ENCODE results near the gene RAD18. TPM values are rescaled to one million over a fixed set of nuclear protein-coding genes. Genes with fewer than 3 reads are reported as not detected.
A peak's percentile ranks its signal among the peaks of the same experiment; 100 is the strongest.

Gene RAD18
- total RNA-seq, 1 donor from 2014 or later: 7.7 TPM

GRCh38 chr3:8966150-8966819 lies 3.0 kb upstream of the RAD18 start:
- DNase-seq (ENCODE audit: low read depth): no peak

DNA sequence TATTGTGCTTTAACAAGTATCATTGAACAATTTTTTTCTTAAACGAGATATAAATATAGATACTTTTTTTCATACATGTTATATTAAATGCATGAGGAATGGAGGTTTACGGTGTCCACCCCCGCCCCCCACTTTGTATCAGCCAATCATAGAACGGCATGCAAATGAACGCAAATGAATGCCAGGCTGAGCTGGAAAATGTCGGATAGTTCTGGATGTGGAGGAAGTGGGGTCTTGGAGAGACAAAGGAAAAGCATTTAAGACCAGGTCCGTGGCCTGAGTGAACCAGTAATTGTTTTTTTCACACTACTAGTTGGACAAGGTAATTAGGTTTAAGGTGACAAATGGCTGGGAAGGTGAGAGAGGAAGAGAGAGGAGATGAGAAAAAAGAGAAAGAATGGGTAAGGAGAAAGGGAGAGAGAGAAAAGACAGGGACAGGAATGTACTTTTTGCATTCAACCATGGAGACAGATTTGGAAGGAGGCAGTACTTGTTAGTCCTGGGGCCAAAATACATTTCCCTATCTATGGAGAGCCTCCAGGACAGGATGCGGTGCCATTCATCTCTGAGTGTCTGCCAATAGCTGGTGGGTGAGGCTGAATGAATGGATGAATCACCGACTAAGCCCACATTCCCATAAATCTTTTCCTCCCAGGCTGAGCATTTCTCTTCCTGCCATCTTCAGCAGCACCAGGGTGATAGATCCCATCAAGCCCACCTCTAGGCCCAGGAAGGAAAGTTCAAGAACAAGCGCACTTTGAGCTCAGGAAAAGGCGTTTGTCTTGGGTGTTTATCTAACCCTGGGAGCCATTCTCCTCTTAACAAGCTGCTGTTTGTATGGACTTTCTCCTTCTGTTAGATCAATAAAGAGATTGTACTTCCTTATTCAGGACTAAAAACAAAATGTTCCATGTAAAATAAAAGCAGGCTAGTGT lies 1.4 kb upstream of the RAD18 start:
- DNase-seq (ENCODE audit: low read depth): peak; percentile 79

DNA sequence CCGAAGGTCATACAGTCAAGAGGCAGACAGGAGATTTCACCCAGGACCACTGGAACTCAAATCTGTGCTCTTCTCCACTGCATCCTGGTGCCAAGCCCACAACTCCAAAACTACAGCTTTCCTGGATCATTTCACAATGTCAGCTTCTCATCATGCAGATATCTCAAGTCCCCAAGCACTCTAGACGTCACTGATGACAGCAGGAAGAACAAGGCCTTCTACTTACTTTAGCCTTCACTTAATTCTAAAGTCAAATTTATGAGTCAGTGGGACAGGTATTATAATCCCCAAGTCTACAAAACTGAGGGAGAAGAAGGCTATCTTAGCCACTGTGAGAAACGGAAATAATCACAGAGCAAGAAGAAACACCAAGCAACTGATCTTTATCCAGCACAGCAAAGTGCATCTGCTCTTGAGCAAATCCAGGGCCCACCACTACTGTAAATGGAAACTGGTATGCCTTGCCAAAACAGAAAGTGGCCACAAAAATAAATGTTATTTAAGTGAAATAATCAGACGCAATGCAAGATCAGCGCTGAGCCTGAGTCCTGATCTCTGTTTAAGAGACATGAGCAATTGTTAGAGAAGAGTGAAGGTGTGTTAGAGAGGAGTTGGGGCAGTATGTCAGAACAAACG lies 928 bp downstream of the RAD18 start:
- DNase-seq (ENCODE audit: low read depth): no peak

DNA sequence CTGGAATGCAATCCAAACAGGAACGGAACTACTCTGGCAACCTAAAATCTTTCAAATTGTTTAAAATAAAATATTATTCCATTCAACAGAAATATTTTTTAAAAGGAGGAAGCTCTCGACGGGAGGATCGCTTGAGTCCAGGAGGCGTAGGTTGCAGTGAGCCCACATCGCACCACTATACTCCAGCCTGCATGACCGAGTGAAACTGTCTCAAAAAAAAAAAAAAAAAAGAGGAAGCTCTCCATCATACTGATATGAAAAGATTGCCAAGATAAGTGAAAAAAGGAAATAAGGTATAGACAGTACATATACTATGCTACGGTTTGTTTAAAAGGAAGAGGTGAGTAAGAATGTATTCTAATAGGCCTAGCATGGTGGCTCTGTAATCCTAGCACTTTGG lies 3.6 kb downstream of the RAD18 start:
- DNase-seq (ENCODE audit: low read depth): no peak

DNA sequence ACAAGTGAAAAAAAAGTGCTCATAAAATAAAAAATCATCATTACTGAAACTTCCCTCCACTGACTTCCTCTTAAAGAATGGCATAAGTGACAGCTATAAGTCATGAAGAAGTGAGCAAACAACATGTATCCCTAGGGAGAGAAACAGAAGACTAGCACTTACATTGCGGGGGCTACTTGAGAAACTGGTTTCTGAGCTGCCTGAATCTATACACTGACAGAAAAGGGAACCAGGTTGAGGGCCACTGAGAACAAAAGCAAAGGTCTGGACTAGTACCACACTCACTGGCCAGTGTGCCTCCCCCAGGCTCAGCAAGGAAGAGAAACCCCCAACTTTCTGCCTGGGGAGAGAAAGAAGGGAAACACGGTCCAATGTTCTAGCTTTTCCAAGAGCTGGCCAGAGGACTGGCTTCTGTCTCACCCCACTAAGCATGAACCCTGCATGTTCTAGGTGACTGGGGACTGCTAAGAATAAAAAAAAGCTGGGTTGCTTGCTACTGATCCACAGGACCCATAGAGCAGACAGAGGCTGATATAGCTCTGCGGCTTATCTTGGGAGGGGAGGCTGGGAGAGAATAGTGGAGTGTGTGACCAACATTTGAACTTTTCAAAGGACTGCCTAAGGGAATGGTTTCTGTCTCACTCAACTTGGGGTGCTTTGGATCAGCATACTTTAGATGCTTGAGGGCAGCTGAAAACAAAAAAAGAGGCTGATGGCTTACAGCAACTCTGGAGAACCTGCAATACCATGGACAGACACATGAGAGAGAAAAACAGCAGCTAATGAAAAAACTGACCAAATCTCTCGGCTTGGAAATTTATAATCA lies 8.1 kb downstream of the RAD18 start:
- peak; percentile 57 for DNase-seq (ENCODE audit: low read depth)

- DNase-seq (ENCODE audit: low read depth): peak; percentile 44
Measured at GRCh38 chr3:8953313-8953712, 10.0 kb downstream of the RAD18 start.

GRCh38 chr3:8952130-8952529 lies 11.1 kb downstream of the RAD18 start:
- no peak for DNase-seq (ENCODE audit: low read depth)

- no peak for DNase-seq (ENCODE audit: low read depth)
Measured at GRCh38 chr3:8945890-8946600, 17.2 kb downstream of the RAD18 start.

DNA sequence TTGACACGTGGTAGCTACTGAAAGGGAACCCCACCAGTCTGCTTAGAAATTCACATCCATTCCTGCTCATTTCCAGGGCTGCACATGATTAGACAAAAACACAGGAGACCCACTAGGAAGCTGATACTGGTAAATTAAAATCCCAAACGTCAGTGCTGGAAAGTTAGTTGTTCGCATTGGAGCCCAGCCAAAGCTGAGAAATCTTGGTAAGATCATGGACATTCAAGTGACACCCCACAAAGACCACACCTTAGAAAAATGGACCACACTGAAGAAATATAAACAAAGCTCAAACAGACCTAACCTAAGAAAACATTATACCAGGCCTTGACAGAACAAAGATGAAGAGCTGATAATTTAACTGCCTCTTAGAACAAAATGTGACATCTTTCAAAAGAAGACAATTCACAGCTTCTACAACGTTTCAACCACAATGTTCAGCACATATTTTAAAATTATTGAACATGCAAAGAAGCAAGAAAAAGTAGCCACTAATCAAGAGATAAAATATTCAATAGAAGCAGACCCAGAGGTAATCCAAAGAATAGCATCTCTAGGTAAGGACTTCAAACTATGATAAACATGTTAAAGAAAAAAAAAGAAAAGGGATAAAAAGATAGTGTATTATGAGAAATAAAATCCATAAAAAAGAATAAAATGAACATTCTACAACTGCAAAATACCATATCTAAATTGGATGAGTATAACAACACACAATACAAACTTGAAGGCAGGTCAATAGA lies 20.4 kb downstream of the RAD18 start:
- no peak for DNase-seq (ENCODE audit: low read depth)

- DNase-seq (ENCODE audit: low read depth): no peak
Measured at GRCh38 chr3:8942115-8942514, 21.2 kb downstream of the RAD18 start.

DNA sequence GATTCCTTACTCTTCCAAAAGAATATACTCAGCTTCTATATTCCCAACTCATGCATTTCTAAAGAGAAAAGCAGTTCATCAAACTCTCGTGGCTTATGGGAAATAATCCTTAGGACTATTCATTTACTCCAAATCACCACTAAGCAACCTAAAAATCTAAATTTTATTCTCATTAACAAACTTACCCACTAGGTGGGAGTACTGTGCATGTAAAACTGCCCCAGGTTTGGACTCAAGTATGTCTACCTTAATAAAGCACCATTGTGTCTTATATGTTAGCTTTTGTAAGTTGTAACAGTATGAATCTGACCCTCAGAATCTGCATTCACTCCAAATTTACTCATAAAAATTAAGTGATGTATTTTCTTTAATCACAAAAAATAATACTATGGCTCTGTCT lies 25.3 kb downstream of the RAD18 start:
- peak; percentile 47 for DNase-seq (ENCODE audit: low read depth)

GRCh38 chr3:8937064-8938020 lies 25.9 kb downstream of the RAD18 start:
- peak; percentile 73 for DNase-seq (ENCODE audit: low read depth)

DNA sequence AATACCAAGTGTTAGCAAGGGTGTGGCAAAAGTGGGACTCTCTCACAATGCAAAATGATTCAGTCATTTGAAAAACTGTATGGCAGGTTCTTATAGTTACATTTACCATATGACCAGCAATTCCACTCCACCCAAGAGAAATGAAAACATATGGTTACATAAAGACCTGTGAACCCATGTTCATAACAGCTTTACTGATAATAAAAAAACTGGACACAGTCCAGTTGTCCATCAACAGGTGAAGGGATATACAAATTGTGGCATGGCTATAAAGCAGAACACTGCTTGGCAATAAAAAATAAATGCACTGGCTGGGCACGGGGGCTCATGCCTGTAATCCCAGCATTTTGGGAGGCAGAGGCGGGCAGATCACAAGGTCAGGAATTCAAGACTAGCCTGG lies 30.8 kb downstream of the RAD18 start:
- no peak for DNase-seq (ENCODE audit: low read depth)

DNA sequence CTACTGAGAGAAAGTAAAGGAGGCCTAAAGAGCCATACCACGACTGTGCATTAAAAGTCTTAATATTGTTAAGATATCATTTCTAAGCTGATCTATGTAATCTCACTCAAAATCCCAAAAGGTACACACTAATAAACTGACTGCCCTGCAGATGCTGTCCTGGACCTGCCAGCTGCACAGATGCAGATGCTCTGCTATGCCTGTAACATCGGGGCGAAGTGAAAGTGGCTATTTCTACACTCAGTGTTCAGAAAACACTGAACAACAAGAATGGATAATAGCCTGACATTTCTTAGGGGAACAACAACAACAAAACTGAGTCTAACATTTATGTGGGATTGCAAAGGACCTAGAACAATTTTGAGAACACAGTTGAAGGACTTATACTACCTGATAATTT lies 31.9 kb downstream of the RAD18 start:
- no peak for DNase-seq (ENCODE audit: low read depth)

DNA sequence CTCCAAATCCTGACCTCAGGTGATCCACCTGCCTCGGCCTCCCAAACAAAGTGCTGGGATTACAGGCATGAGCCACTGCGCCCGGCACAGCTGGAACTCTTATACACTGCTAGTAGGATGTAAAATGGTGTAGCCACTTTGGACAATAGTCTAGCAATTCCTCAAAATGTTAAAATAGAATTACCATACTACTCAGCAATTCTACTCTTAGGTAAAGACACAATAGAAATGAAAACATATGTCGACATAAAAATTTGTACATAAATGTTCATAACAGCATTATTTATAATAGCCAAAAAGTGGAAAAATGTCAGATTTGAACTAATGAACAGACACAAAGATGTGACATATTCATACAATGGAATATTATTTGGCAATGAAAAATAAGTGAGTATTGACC lies 33.4 kb downstream of the RAD18 start:
- DNase-seq (ENCODE audit: low read depth): no peak

DNA sequence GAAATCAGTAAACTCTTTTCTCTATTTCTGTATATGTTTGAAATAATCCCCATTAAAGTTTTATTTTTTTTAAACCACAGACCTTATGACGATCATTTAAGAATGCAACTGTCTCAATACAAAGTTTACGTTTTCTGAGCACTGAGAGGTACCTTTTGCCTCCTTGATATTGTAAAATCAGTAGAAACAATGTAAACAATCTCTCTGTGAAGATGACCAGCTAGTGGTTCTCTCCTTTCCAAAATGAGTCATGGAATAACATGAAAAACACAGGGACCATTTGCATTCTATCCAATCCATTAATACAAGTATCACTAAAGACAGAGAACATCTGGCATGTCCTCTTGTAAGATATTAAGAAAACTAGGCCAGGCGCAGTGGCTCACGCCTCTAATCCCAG lies 48.8 kb downstream of the RAD18 start:
- DNase-seq (ENCODE audit: low read depth): no peak

GRCh38 chr3:8911781-8912180 lies 51.5 kb downstream of the RAD18 start:
- no peak for DNase-seq (ENCODE audit: low read depth)

GRCh38 chr3:8909160-8909559 lies 54.1 kb downstream of the RAD18 start:
- no peak for DNase-seq (ENCODE audit: low read depth)

- peak; percentile 29 for DNase-seq (ENCODE audit: low read depth)
Measured at GRCh38 chr3:8903191-8903590, 60.1 kb downstream of the RAD18 start.
